ENCODE data around the gene FRMD4A. TPM values are rescaled to one million over a fixed set of nuclear protein-coding genes. Genes with fewer than 3 reads are reported as not detected.

The FRMD4A gene
- total RNA-seq, 4 donors from 2014 or later: 5.6 to 34.1 (median 19.4) TPM

GRCh38 chr10:13668126-13668525 is 662.6 kb downstream of the FRMD4A start:
- intact Hi-C loops (cut with DNase I; ENCODE audit: low total_unique reads): no loop called here
- Histone ChIP-seq H3K27me3 (no peaks in the 10 kb centered on the region), H3K4me1 (no peaks in the 10 kb centered on the region), H3K36me3 (no peaks in the 10 kb centered on the region), H3K4me3 (no peak overlapping the region), H3K27ac (no peak overlapping the region), H3K9me3 (no peaks in the 10 kb centered on the region)
- no peak for DNase-seq
- TF ChIP-seq POLR2A (IDR thresholded peaks at IDR 0.05) (no peak), CTCF (IDR thresholded peaks at IDR 0.05) (no peak)

GRCh38 chr10:13665516-13666262 is 665.0 kb downstream of the FRMD4A start:
- intact Hi-C loops (cut with DNase I; ENCODE audit: low total_unique reads): no loop called here
- Histone ChIP-seq H3K4me1 (no peaks in the 10 kb centered on the region), H3K27me3 (no peaks in the 10 kb centered on the region), H3K27ac (no peak overlapping the region), H3K4me3 (no peak overlapping the region), H3K9me3 (no peaks in the 10 kb centered on the region), H3K36me3 (no peaks in the 10 kb centered on the region)
- TF ChIP-seq CTCF (IDR thresholded peaks at IDR 0.05) (no peak), POLR2A (IDR thresholded peaks at IDR 0.05) (no peak)
- DNase-seq: no peak

GRCh38 chr10:13661256-13661655 is 669.5 kb downstream of the FRMD4A start:
- peak overlapping the region in 1 of 2 donors; percentile 17 for H3K27ac ChIP-seq
- H3K36me3 ChIP-seq: no peaks in the 10 kb centered on the region
- H3K4me1 ChIP-seq: no peaks in the 10 kb centered on the region
- no peaks in the 10 kb centered on the region for H3K9me3 ChIP-seq
- H3K4me3 ChIP-seq: no peak overlapping the region
- DNase-seq: no peak
- intact Hi-C loops (cut with DNase I; ENCODE audit: low total_unique reads): loop anchor here (5.0 kb wide), 1 partner anchor 116 kb away; no protein-coding TSS in a partner anchor
- TF ChIP-seq CTCF (IDR thresholded peaks at IDR 0.05) (no peak), POLR2A (IDR thresholded peaks at IDR 0.05) (no peak)
- H3K27me3 ChIP-seq: no peaks in the 10 kb centered on the region

DNA sequence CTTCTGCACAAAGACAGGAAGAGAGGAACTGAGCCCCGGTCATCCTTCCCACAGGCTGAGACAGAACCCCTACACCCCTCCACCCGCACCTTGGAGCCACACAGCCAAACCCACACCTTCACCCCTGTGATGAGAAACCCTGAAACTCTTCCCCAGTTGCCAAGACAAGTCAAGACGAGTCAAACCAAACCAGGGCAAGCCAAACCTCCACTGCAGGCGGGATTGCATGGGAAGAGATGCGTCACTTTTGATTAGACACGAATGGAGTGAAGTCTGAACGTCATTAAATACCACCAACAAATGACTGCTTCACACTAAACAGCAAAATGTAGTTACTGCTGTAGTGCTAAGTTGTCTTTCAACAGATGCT is 670.2 kb downstream of the FRMD4A start:
- H3K36me3 ChIP-seq: no peaks in the 10 kb centered on the region
- intact Hi-C loops (cut with DNase I; ENCODE audit: low total_unique reads): loop anchor here (5.0 kb wide), 1 partner anchor 117 kb away; no protein-coding TSS in a partner anchor
- no peak overlapping the region for H3K4me3 ChIP-seq
- no peaks in the 10 kb centered on the region for H3K27me3 ChIP-seq
- no peaks in the 10 kb centered on the region for H3K4me1 ChIP-seq
- no peak overlapping the region for H3K27ac ChIP-seq
- H3K9me3 ChIP-seq: no peaks in the 10 kb centered on the region
- no peak for DNase-seq
- no peak for TF ChIP-seq CTCF (IDR thresholded peaks at IDR 0.05)

- peak overlapping the region; percentile 5 to 14 for H3K27ac ChIP-seq
- no peak overlapping the region for H3K4me3 ChIP-seq
- no peaks in the 10 kb centered on the region for H3K27me3 ChIP-seq
- peak; percentile 76 to 83 (median 80) for TF ChIP-seq CTCF (IDR thresholded peaks at IDR 0.05)
- no peak for TF ChIP-seq POLR2A (IDR thresholded peaks at IDR 0.05)
- intact Hi-C loops (cut with DNase I; ENCODE audit: low total_unique reads): loop anchor here (5.0 kb wide), 1 partner anchor 117 kb away; no protein-coding TSS in a partner anchor
- H3K36me3 ChIP-seq: no peaks in the 10 kb centered on the region
- H3K4me1 ChIP-seq: no peaks in the 10 kb centered on the region
- H3K9me3 ChIP-seq: no peaks in the 10 kb centered on the region
- DNase-seq: peak; percentile 65 to 76
Observed at GRCh38 chr10:13659887-13660550, 670.7 kb downstream of the FRMD4A start.

Measured in uterus (tissue), 4 donors.